Psoas muscle (tissue), 8 donors: ENCODE measurements around the gene PRPF6. TPM values are rescaled to one million over a fixed set of nuclear protein-coding genes. Genes with fewer than 3 reads are reported as not detected.

ENCODE experiments used
- ATAC-seq, 4 donors: fragments of 200-7000 bp; cut with Tn5 transposase; one replicate each; pipeline ENCODE4 v1.9.1; 2020; ENCODE audit warnings: moderate library complexity in 3 of 4, mild to moderate bottlenecking in 2 of 4
- DNase-seq, 2 donors: peaks; one replicate each; pipeline ENCODE4 v3.0.0-alpha.2; 2020
- H3K27ac ChIP-seq: fragments of 200-600 bp; one replicate; pipeline ENCODE4 v1.8.0; 2022
- H3K27me3 ChIP-seq, 3 donors: fragments of 200-600 bp in 1 of 3; one replicate each; pipeline versions ENCODE4 v1.6.1 to v1.8.0; 2013 to 2022; ENCODE audit warnings: low read length in 2 of 3, mild to moderate bottlenecking in 2 of 3, moderate library complexity in 1 of 3; ENCODE audit not compliant: insufficient read depth in 3 of 3
- H3K36me3 ChIP-seq, 2 donors: fragments of 200-600 bp in 1 of 2; one replicate each; pipeline versions ENCODE4 v1.6.1 to v1.8.0; 2013 to 2022; ENCODE audit warnings: low read depth in 1 of 2, mild to moderate bottlenecking in 1 of 2, moderate library complexity in 1 of 2; ENCODE audit not compliant: insufficient read depth in 1 of 2
- H3K4me1 ChIP-seq: fragments of 200-600 bp; one replicate; pipeline ENCODE4 v1.8.0; 2022
- H3K4me3 ChIP-seq: fragments of 200-600 bp; one replicate; pipeline ENCODE4 v1.8.0; 2022; ENCODE audit warnings: mild to moderate bottlenecking
- H3K9me3 ChIP-seq: fragments of 200-600 bp; one replicate; pipeline ENCODE4 v1.8.0; 2022
- CTCF ChIP-seq: fragments of 200-600 bp; IDR thresholded peaks from one replicate; pipeline ENCODE4 v1.8.0; 2022; ENCODE audit warnings: antibody characterized with exemption
- WGBS, 3 donors: extraction: QIAGEN DNeasy Blood & Tissue Kit; methylation state at CpG; one replicate each; pipeline versions ENCODE4 v1.1.6 to v1.1.7; 2013; 5-methylcytosine and 5-hydroxymethylcytosine counted together
- intact Hi-C, 2 donors: fragments of 100-400 bp; cut with DNase I; formaldehyde crosslinking; loops; one replicate each; pipeline versions ENCODE4 v1.11.0 to v1.14.2; 2022
- polyA plus RNA-seq, 3 donors: library from polyadenylated mRNA; stranded (reverse); fragments of 200-250 nt; gene quantifications; one replicate each; pipeline ENCODE4 v1.2.3, GENCODE V29; 2013
- total RNA-seq, 4 donors: library from RNA; stranded (reverse); fragmentation: NEBNext Ultra II Directional in 2 of 4; extraction: Animal tissue kit (Norgen Biotek cat#: 25700) in 2 of 4; gene quantifications; one replicate each; pipeline versions ENCODE4 v1.2.1 to v1.2.4, GENCODE V29; 2021 to 2023
- donor health status: healthy with polysubstance abuse.
- donor health status: DM: no; HTN: no; CAD: no; lungs with moderate emphysema.
- donor health status: Bipolar disorder and iron deficiency.
- donor health status: healthy.
- donor health status: DM: yes; HTN: yes; CAD: no.
- donor health status: DM: no; HTN: no; CAD: no.
- donor health status: DM: no; HTN: no; CAD: no.
- donor health status: DM: yes; HTN: yes; CAD: no.

The PRPF6 gene
- total and polyA plus RNA-seq, 7 donors: 38.8 to 75.4 (median 56.8) TPM

- no peak overlapping the region for H3K27ac ChIP-seq
- DNase-seq (no peak), ATAC-seq (no peak)
- H3K27me3 ChIP-seq: peaks cover 0 to 4% (median 2%) of the 10 kb centered on the region in 3 donors
- no peak for TF ChIP-seq CTCF
- no peaks in the 10 kb centered on the region for H3K9me3 ChIP-seq
- H3K36me3 ChIP-seq: peaks cover 0 to 10% of the 10 kb centered on the region in 2 donors
- peaks cover 10% of the 10 kb centered on the region for H3K4me1 ChIP-seq
- 79 to 90% (median 84%) methylated on average over 6 to 7 of the region's 7 CpGs for WGBS, 3 donors
- peak overlapping the region; percentile 76 for H3K4me3 ChIP-seq
- intact Hi-C loops: no loop called here
Observed at GRCh38 chr20:64077541-64077875, 96.6 kb downstream of the PRPF6 start.

GRCh38 chr20:64077876-64078551 is 97.1 kb downstream of the PRPF6 start:
- Histone ChIP-seq H3K36me3 (peaks cover 0 to 10% of the 10 kb centered on the region in 2 donors), H3K4me1 (peaks cover 10% of the 10 kb centered on the region), H3K27ac (no peak overlapping the region), H3K9me3 (no peaks in the 10 kb centered on the region), H3K4me3 (peak overlapping the region; percentile 76), H3K27me3 (peaks cover 0 to 6% (median 2%) of the 10 kb centered on the region in 3 donors)
- no peak for DNase-seq
- WGBS, 3 donors: 58 to 71% (median 64%) methylated on average over 15 of the region's 15 CpGs
- intact Hi-C loops: no loop called here
- no peak for ATAC-seq
- TF ChIP-seq CTCF: no peak

GRCh38 chr20:64078934-64079272 is 98.0 kb downstream of the PRPF6 start:
- intact Hi-C loops: no loop called here
- H3K27me3 ChIP-seq: peaks cover 0 to 15% (median 2%) of the 10 kb centered on the region in 3 donors
- no peak for TF ChIP-seq CTCF
- H3K36me3 ChIP-seq: peaks cover 0 to 1% of the 10 kb centered on the region in 2 donors
- no peak for ATAC-seq
- DNase-seq: no peak
- H3K9me3 ChIP-seq: no peaks in the 10 kb centered on the region
- H3K4me1 ChIP-seq: peaks cover 16% of the 10 kb centered on the region
- WGBS, 3 donors: 22 to 45% (median 27%) methylated on average over 4 of the region's 4 CpGs
- peak overlapping the region; percentile 42 for H3K27ac ChIP-seq
- H3K4me3 ChIP-seq: peak overlapping the region; percentile 76

- Histone ChIP-seq H3K27ac (peak within 1 kb of the TSS; percentile 53), H3K9me3 (no peaks in the 10 kb centered on the region), H3K4me3 (peak within 1 kb of the TSS; percentile 76), H3K27me3 (peaks cover 0 to 21% (median 3%) of the 10 kb centered on the region in 3 donors), H3K4me1 (peaks cover 20% of the 10 kb centered on the region), H3K36me3 (no peaks in the 10 kb centered on the region)
- TF ChIP-seq CTCF: no peak
- intact Hi-C loops: no loop called here
- DNase-seq (peak; percentile 81 to 85), ATAC-seq (peak; percentile 51 to 73 (median 60))
- 1 to 3% (median 1%) methylated on average over 21 to 73 of the region's 73 CpGs for whole genome bisulfite sequencing, 3 donors
Observed at GRCh38 chr20:64079273-64080012, 98.5 kb downstream of the PRPF6 start, which contains the start of gene RGS19. Gene RGS19, minus strand, starts transcription at chr20:64079518. Its CDS starts 2,632 bp downstream, at chr20:64076886.
